GM12878 (cell line): ENCODE results near the gene RANBP3. TPM values are rescaled to one million over a fixed set of nuclear protein-coding genes. Genes with fewer than 3 reads are reported as not detected.

Experiments
- ATAC-seq: fragments of 200-7000 bp; cut with Tn5 transposase; 3 replicates; pipeline ENCODE4 v1.9.1; 2020; ENCODE audit warnings: mild to moderate bottlenecking, moderate library complexity
- BruUV-seq: library from RNA; stranded (reverse); fragments of 400-500 nt; replicated peaks from 2 replicates; lab custom pipeline; 2021; lab: Mats Ljungman, UMichigan
- CTCF ChIA-PET: fragments of 300-600 bp; sonication (Branson Sonifier 250); formaldehyde crosslinking; extraction: SDS; loops from one replicate; lab custom pipeline; 2021; ENCODE audit warnings: inconsistent platforms; lab: Yijun Ruan, JAX
- POLR2A ChIA-PET: fragments of 350-600 bp; formaldehyde crosslinking; extraction: SDS; loops from one replicate; lab custom pipeline; 2021; ENCODE audit warnings: inconsistent platforms; lab: Charles Lee
- RAD21 ChIA-PET: fragments of 300-600 bp; sonication (Branson Sonifier 250); formaldehyde crosslinking; loops from one replicate; lab custom pipeline; 2023; ENCODE audit warnings: antibody characterized with exemption; ENCODE audit not compliant: unreplicated experiment; lab: Charles Lee
- SMC1A ChIA-PET: fragments of 300-600 bp; sonication (Branson Sonifier 250); formaldehyde crosslinking; loops from one replicate; lab custom pipeline; 2023; ENCODE audit not compliant: unreplicated experiment, uncharacterized antibody; lab: Charles Lee
- DNase-seq: peaks from one replicate; pipeline ENCODE4 v3.0.0-alpha.2; 2011; ENCODE audit warnings: low read depth, low spot score
- FAIRE-seq: peaks from 3 replicates; lab custom pipeline; 2011; peaks lifted over from hg19 to GRCh38; lab: Jason Lieb, UNC
- H2AFZ ChIP-seq: 2 replicates; pipeline ENCODE4 v1.6.0; 2011; ENCODE audit warnings: low read depth, low read length, control low read depth; ENCODE audit not compliant: control insufficient read depth
- H3K27ac ChIP-seq: 2 replicates; pipeline ENCODE4 v1.5.1; 2011; ENCODE audit warnings: control low read depth; ENCODE audit not compliant: control insufficient read depth, insufficient read depth
- H3K27me3 ChIP-seq, 2 experiments: replicated peaks in 1 of 2; 2 replicates each; pipeline versions ENCODE4 v1.6.0 to v1.6.1; 2011; ENCODE audit warnings: low read length in 1 of 2; ENCODE audit not compliant: control insufficient read depth in 2 of 2, insufficient read depth in 2 of 2
- H3K36me3 ChIP-seq, 2 experiments: 2 replicates each; pipeline ENCODE4 v1.5.1; 2011; ENCODE audit warnings: low read length in 1 of 2; ENCODE audit not compliant: control insufficient read depth in 2 of 2, insufficient read depth in 2 of 2
- H3K4me1 ChIP-seq: 2 replicates; pipeline ENCODE4 v1.6.1; 2011; ENCODE audit warnings: mild to moderate bottlenecking, low read length, moderate library complexity, mixed read lengths; ENCODE audit not compliant: control insufficient read depth, insufficient read depth
- H3K4me2 ChIP-seq: 2 replicates; pipeline ENCODE4 v1.6.0; 2011; ENCODE audit warnings: control low read depth; ENCODE audit not compliant: control insufficient read depth, insufficient read depth
- H3K4me3 ChIP-seq: fragments of 200-600 bp; sonication (generic); 2 replicates; pipeline ENCODE4 v1.5.1; 2016
- H3K79me2 ChIP-seq: 2 replicates; pipeline ENCODE4 v1.6.0; 2011; ENCODE audit warnings: low read length; ENCODE audit not compliant: control insufficient read depth, insufficient read depth
- H3K9ac ChIP-seq: 2 replicates; pipeline ENCODE4 v1.8.0; 2011; ENCODE audit warnings: low read length, control low read depth, mixed read lengths; ENCODE audit not compliant: control insufficient read depth, insufficient read depth
- H3K9me3 ChIP-seq: replicated peaks from 3 replicates; pipeline ENCODE4 v1.5.1; 2011; ENCODE audit warnings: mild to moderate bottlenecking, low read length; ENCODE audit not compliant: control insufficient read depth, insufficient read depth
- H4K20me1 ChIP-seq: 2 replicates; pipeline ENCODE4 v1.6.0; 2011; ENCODE audit not compliant: control insufficient read depth, insufficient read depth
- CHD4 ChIP-seq: fragments of 200-600 bp; sonication (generic); IDR thresholded peaks from 2 replicates; pipeline ENCODE4 v1.6.1; 2016; ENCODE audit warnings: mild to moderate bottlenecking
- CTCF ChIP-seq, 3 experiments: IDR thresholded peaks in 2 of 3; conservative IDR thresholded peaks in 1 of 3; 2 replicates each; pipeline ENCODE4 v1.5.1; 2011; ENCODE audit warnings: low read depth in 3 of 3, low read length in 3 of 3, mild to moderate bottlenecking in 3 of 3, control low read depth in 2 of 3, moderate library complexity in 2 of 3, inconsistent platforms in 1 of 3, mixed read lengths in 1 of 3; ENCODE audit not compliant: control insufficient read depth in 2 of 3, insufficient read depth in 1 of 3; ENCODE audit errors: extremely low read depth in 1 of 3
- ELK1 ChIP-seq: IDR thresholded peaks from 2 replicates; pipeline ENCODE4 v1.6.1; 2012; ENCODE audit warnings: low read depth, low read length, improper control_type of control experiment
- IKZF1 ChIP-seq: fragments of 450-650 bp; conservative IDR thresholded peaks from 2 replicates; pipeline ENCODE4 v1.6.1; 2017; ENCODE audit warnings: antibody characterized with exemption, mild to moderate bottlenecking
- NR2C2 ChIP-seq: IDR thresholded peaks from 2 replicates; pipeline ENCODE4 v1.6.1; 2011; ENCODE audit warnings: borderline replicate concordance, low read depth; ENCODE audit not compliant: control insufficient read depth, insufficient read length
- POLR2A ChIP-seq: IDR thresholded peaks from 2 replicates; pipeline ENCODE4 v1.6.1; 2011; ENCODE audit warnings: low read depth, mild to moderate bottlenecking, low read length
- RBBP5 ChIP-seq: fragments of 200-600 bp; sonication (generic); conservative IDR thresholded peaks from 2 replicates; pipeline ENCODE4 v1.6.1; 2016
- SIN3A ChIP-seq: IDR thresholded peaks from 2 replicates; pipeline ENCODE4 v1.6.1; 2012; ENCODE audit warnings: low read depth, low read length, improper control_type of control experiment
- SP1 ChIP-seq: IDR thresholded peaks from one replicate; pipeline ENCODE4 v1.6.1; 2011; ENCODE audit warnings: low read depth, low read length
- SPI1 ChIP-seq: IDR thresholded peaks from 2 replicates; pipeline ENCODE4 v1.6.1; 2011; ENCODE audit warnings: low read depth, mild to moderate bottlenecking, low read length, moderate library complexity, borderline replicate concordance; ENCODE audit not compliant: insufficient read depth
- TCF7 ChIP-seq: IDR thresholded peaks from 2 replicates; pipeline ENCODE4 v1.6.1; 2014; ENCODE audit warnings: antibody characterized with exemption, borderline replicate concordance
- ZBED1 ChIP-seq: IDR thresholded peaks from 2 replicates; pipeline ENCODE4 v1.6.1; 2016; ENCODE audit warnings: borderline replicate concordance
- WGBS: methylation state at CpG from one replicate; pipeline ENCODE4 v1.1.6; 2016; ENCODE audit warnings: low lambda C conversion rate; ENCODE audit not compliant: insufficient replicate concordance, insufficient coverage; ENCODE audit errors: missing lambda C conversion rate; 5-methylcytosine and 5-hydroxymethylcytosine counted together
- in situ Hi-C: fragments of 300-500 bp; cut with MboI; formaldehyde crosslinking; loops from 9 replicates; pipeline ENCODE4 v1.14.3; 2018; ENCODE audit warnings: mixed read lengths
- intact Hi-C: fragments of 100-400 bp; cut with micrococcal nuclease; formaldehyde crosslinking; loops from one replicate; pipeline ENCODE4 v1.14.2; 2022; ENCODE audit not compliant: unreplicated experiment
- polyA plus RNA-seq, 11 experiments: library from polyadenylated mRNA; depleted of rRNA in 4 of 11; unstranded in 6 of 11; stranded (reverse) in 5 of 11; fragments of >200 nt; fragmentation: Nextera tagmentation in 4 of 11; fragmentation: Illumina TruSeq in 1 of 11; extraction: Ambion mirVana in 4 of 11; extraction: Trizol in 1 of 11; gene quantifications; 1 replicate in 1 of 11; 2 replicates in 10 of 11; pipeline versions ENCODE4 v1.2.1 to v1.2.3, GENCODE V29; 2011 to 2016; ENCODE audit warnings: inconsistent platforms in 2 of 11, missing spikeins in 2 of 11, low read depth in 1 of 11
- total RNA-seq, 4 experiments: library from RNA; depleted of rRNA in 3 of 4; stranded (reverse); fragments of >200 nt in 3 of 4; fragmentation: Illumina TruSeq in 1 of 4; extraction: Trizol in 1 of 4; gene quantifications; 2 replicates each; pipeline versions ENCODE4 v1.2.1 to v1.2.3, GENCODE V29; 2013 to 2021
- TF ChIP-seq, protein P1 (sequence below): fragments of 450-650 bp; IDR thresholded peaks from 2 replicates; pipeline ENCODE4 v1.6.1; 2017; ENCODE audit warnings: low read depth, mild to moderate bottlenecking, moderate library complexity

RANBP3 gene
- total and polyA plus RNA-seq, 10 of the 15 experiments (the other 5 are each of a cell fraction or from before 2014, with no cell fraction given) = 1.1 to 81.6 (median 60.0) TPM

- no peaks in the 10 kb centered on the region; the same call in none of the 2 replicates for H4K20me1 ChIP-seq
- RAD21 ChIA-PET = interaction anchor here (1.6 kb wide), 1 partner anchor 14 kb away, joined by 3 read pairs; no protein-coding TSS in a partner anchor
- no peak overlapping the region for H3K9ac ChIP-seq
- POLR2A ChIA-PET = no interaction called here
- no peak for DNase-seq
- in situ Hi-C loops (no loop called here), intact Hi-C loops (no loop called here)
- peaks cover 22% of the 10 kb centered on the region for H3K4me1 ChIP-seq
- H3K4me2 ChIP-seq = no peak overlapping the region
- peaks cover 6 to 15% of the 10 kb centered on the region in 2 experiments; a peak in 3 of 4 replicates for H3K36me3 ChIP-seq
- H3K9me3 ChIP-seq = no peaks in the 10 kb centered on the region
- no peak overlapping the region for H3K27ac ChIP-seq
- no peak for FAIRE-seq
- H2AFZ ChIP-seq = no peak overlapping the region
- WGBS = 94% methylated on average over 17 of the region's 17 CpGs
- ATAC-seq = no peak
- no peak overlapping the region for H3K4me3 ChIP-seq
- CTCF ChIA-PET = interaction anchor here (1.0 to 4.0 kb wide), 2 partner anchors 14 to 69 kb away, joined by 3 to 16 read pairs; no protein-coding TSS in a partner anchor
- no peaks in the 10 kb centered on the region for H3K27me3 ChIP-seq
- H3K79me2 ChIP-seq = peaks cover 58% of the 10 kb centered on the region
- no TSS peak for BruUV-seq
- TF ChIP-seq CHD4 (no peak), SIN3A (no peak), ELK1 (no peak), IKZF1 (no peak), CTCF (IDR thresholded peaks at IDR 0.05 in 2 of 3, conservative IDR thresholded peaks at IDR 0.05 in 1 of 3; ENCODE audit: control insufficient read depth in 2 of 3, extremely low read depth in 1 of 3, insufficient read depth in 1 of 3, low read depth in 3 of 3, low read length in 3 of 3) (no peak), ZBED1 (no peak), RBBP5 (no peak), NR2C2 (no peak), POLR2A (no peak), TCF7 (no peak), SP1 (no peak), SPI1 (no peak)
- TF ChIP-seq, protein P1, sequence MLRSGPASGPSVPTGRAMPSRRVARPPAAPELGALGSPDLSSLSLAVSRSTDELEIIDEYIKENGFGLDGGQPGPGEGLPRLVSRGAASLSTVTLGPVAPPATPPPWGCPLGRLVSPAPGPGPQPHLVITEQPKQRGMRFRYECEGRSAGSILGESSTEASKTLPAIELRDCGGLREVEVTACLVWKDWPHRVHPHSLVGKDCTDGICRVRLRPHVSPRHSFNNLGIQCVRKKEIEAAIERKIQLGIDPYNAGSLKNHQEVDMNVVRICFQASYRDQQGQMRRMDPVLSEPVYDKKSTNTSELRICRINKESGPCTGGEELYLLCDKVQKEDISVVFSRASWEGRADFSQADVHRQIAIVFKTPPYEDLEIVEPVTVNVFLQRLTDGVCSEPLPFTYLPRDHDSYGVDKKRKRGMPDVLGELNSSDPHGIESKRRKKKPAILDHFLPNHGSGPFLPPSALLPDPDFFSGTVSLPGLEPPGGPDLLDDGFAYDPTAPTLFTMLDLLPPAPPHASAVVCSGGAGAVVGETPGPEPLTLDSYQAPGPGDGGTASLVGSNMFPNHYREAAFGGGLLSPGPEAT = no peak
- SMC1A ChIA-PET = no interaction called here
Observed at GRCh38 chr19:5953680-5954213, 24.2 kb downstream of the RANBP3 start.
